ENCODE data around the gene APLN. TPM values are rescaled to one million over a fixed set of nuclear protein-coding genes. Genes with fewer than 3 reads are reported as not detected.

Gene APLN
- total RNA-seq, 1 donor from 2014 or later, result 1.3 TPM

DNA sequence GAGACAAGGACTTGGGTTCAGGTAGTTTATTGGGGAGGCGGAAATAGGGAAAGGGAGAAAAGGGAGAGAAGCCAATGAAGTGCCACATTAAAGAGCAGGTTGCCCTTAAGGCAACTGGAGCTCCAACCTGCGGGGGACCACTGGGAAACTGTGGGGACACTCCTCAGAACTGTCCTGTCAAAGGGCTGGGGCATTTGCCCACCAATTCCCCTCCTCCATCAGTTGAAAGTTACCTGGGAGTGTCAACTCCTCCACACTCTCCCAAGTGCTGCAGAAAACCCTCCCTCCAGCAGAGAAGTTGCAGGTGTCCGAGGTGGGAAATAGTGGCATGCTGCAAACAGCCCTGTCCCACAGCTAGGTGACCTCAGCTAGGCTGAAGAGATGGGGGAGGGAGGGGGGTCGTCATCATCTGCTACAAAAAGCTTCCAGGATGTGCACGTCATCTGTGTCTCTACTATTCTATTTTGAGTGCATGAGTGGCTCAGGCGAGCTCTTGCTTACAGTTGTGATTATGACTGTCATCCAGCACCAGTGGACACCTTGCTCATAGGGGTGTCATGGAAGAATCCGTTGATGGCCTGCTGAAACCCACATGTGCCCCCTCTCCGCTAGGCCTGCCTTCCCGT lies 42.6 kb upstream of the APLN start:
- Mint-ChIP-seq H3K4me1 (no peaks in the 10 kb centered on the region), H3K4me3 (no peak overlapping the region)

GRCh38 chrX:129696463-129697155 lies 41.9 kb upstream of the APLN start:
- peaks cover 4% of the 10 kb centered on the region for H3K9me3 Mint-ChIP-seq

More for the DNA sequence above, 42.6 kb upstream of the APLN start:
- Mint-ChIP-seq H3K36me3 (ENCODE audit: low read depth) (no peaks in the 10 kb centered on the region), H3K9me3 (peaks cover 4% of the 10 kb centered on the region), H3K27ac (ENCODE audit: unreplicated experiment) (no peak overlapping the region), H3K27me3 (ENCODE audit: low read depth) (no peaks in the 10 kb centered on the region)
- no peak for DNase-seq (ENCODE audit: low read depth, low spot score)
- TF ChIP-seq, protein P1, sequence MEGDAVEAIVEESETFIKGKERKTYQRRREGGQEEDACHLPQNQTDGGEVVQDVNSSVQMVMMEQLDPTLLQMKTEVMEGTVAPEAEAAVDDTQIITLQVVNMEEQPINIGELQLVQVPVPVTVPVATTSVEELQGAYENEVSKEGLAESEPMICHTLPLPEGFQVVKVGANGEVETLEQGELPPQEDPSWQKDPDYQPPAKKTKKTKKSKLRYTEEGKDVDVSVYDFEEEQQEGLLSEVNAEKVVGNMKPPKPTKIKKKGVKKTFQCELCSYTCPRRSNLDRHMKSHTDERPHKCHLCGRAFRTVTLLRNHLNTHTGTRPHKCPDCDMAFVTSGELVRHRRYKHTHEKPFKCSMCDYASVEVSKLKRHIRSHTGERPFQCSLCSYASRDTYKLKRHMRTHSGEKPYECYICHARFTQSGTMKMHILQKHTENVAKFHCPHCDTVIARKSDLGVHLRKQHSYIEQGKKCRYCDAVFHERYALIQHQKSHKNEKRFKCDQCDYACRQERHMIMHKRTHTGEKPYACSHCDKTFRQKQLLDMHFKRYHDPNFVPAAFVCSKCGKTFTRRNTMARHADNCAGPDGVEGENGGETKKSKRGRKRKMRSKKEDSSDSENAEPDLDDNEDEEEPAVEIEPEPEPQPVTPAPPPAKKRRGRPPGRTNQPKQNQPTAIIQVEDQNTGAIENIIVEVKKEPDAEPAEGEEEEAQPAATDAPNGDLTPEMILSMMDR (conservative IDR thresholded peaks at IDR 0.05), result no peak

GRCh38 chrX:129695937-129696336 lies 41.2 kb upstream of the APLN start:
- H3K27me3 Mint-ChIP-seq (ENCODE audit: low read depth), result no peaks in the 10 kb centered on the region
- H3K27ac Mint-ChIP-seq (ENCODE audit: unreplicated experiment), result no peak overlapping the region
- TF ChIP-seq, protein P1 (conservative IDR thresholded peaks at IDR 0.05), result no peak
- no peaks in the 10 kb centered on the region for H3K4me1 Mint-ChIP-seq
- DNase-seq (ENCODE audit: low read depth, low spot score), result no peak
- H3K36me3 Mint-ChIP-seq (ENCODE audit: low read depth), result no peaks in the 10 kb centered on the region
- H3K9me3 Mint-ChIP-seq, result peaks cover 4% of the 10 kb centered on the region
- no peak overlapping the region for H3K4me3 Mint-ChIP-seq

More at GRCh38 chrX:129696463-129697155, 41.9 kb upstream of the APLN start:
- H3K27ac Mint-ChIP-seq (ENCODE audit: unreplicated experiment), result no peak overlapping the region
- TF ChIP-seq, protein P1 (conservative IDR thresholded peaks at IDR 0.05), result no peak
- DNase-seq (ENCODE audit: low read depth, low spot score), result no peak
- H3K4me3 Mint-ChIP-seq, result no peak overlapping the region
- no peaks in the 10 kb centered on the region for H3K36me3 Mint-ChIP-seq (ENCODE audit: low read depth)
- no peaks in the 10 kb centered on the region for H3K4me1 Mint-ChIP-seq
- H3K27me3 Mint-ChIP-seq (ENCODE audit: low read depth), result no peaks in the 10 kb centered on the region

GRCh38 chrX:129695535-129695934 lies 40.8 kb upstream of the APLN start:
- Mint-ChIP-seq H3K27me3 (ENCODE audit: low read depth) (no peaks in the 10 kb centered on the region), H3K36me3 (ENCODE audit: low read depth) (no peaks in the 10 kb centered on the region), H3K4me1 (peaks cover 2% of the 10 kb centered on the region), H3K4me3 (no peak overlapping the region), H3K27ac (ENCODE audit: unreplicated experiment) (no peak overlapping the region), H3K9me3 (peaks cover 4% of the 10 kb centered on the region)
- TF ChIP-seq, protein P1 (conservative IDR thresholded peaks at IDR 0.05), result no peak
- DNase-seq (ENCODE audit: low read depth, low spot score), result no peak

GRCh38 chrX:129694805-129695204 lies 40.0 kb upstream of the APLN start:
- Mint-ChIP-seq H3K4me3 (no peak overlapping the region), H3K9me3 (peaks cover 4% of the 10 kb centered on the region), H3K4me1 (peaks cover 5% of the 10 kb centered on the region), H3K27me3 (ENCODE audit: low read depth) (no peaks in the 10 kb centered on the region), H3K27ac (ENCODE audit: unreplicated experiment) (no peak overlapping the region), H3K36me3 (ENCODE audit: low read depth) (no peaks in the 10 kb centered on the region)
- DNase-seq (ENCODE audit: low read depth, low spot score), result no peak
- TF ChIP-seq, protein P1 (conservative IDR thresholded peaks at IDR 0.05), result no peak
